Measurements from ENCODE around the gene NMUR2.

The NMUR2 gene

GRCh38 chr5:152404494-152404893 is 585 bp downstream of the NMUR2 start:
- Histone ChIP-seq H3K4me1 (ENCODE audit: control insufficient read depth in 1 of 2, insufficient read depth in 2 of 2, low read length in 2 of 2) (no peaks in the 10 kb centered on the region), H3K4me3 (ENCODE audit: low read depth in 1 of 2, low read length in 2 of 2) (no peak overlapping the region), H3K36me3 (ENCODE audit: control insufficient read depth in 1 of 2, insufficient read depth in 2 of 2, low read length in 2 of 2) (no peaks in the 10 kb centered on the region), H3K9ac (ENCODE audit: low read depth in 1 of 2, low read length in 2 of 2) (no peak overlapping the region), H3K27ac (ENCODE audit: low read depth, low read length) (no peak overlapping the region), H3K27me3 (ENCODE audit: control insufficient read depth in 1 of 2, insufficient read depth in 2 of 2, low read length in 2 of 2) (no peaks in the 10 kb centered on the region), H3K9me3 (ENCODE audit: control insufficient read depth in 1 of 2, low read length in 2 of 2) (no peaks in the 10 kb centered on the region)

- no peak overlapping the region for H3K9ac ChIP-seq (ENCODE audit: low read depth in 1 of 2, low read length in 2 of 2)
- no peak overlapping the region for H3K4me3 ChIP-seq (ENCODE audit: low read depth in 1 of 2, low read length in 2 of 2)
- H3K4me1 ChIP-seq (ENCODE audit: control insufficient read depth in 1 of 2, insufficient read depth in 2 of 2, low read length in 2 of 2), result no peaks in the 10 kb centered on the region
- no peak overlapping the region for H3K27ac ChIP-seq (ENCODE audit: low read depth, low read length)
- H3K36me3 ChIP-seq (ENCODE audit: control insufficient read depth in 1 of 2, insufficient read depth in 2 of 2, low read length in 2 of 2), result no peaks in the 10 kb centered on the region
- H3K9me3 ChIP-seq (ENCODE audit: control insufficient read depth in 1 of 2, low read length in 2 of 2), result no peaks in the 10 kb centered on the region
- no peaks in the 10 kb centered on the region for H3K27me3 ChIP-seq (ENCODE audit: control insufficient read depth in 1 of 2, insufficient read depth in 2 of 2, low read length in 2 of 2)
Measured at GRCh38 chr5:152403046-152403445, 2.0 kb downstream of the NMUR2 start.

DNA sequence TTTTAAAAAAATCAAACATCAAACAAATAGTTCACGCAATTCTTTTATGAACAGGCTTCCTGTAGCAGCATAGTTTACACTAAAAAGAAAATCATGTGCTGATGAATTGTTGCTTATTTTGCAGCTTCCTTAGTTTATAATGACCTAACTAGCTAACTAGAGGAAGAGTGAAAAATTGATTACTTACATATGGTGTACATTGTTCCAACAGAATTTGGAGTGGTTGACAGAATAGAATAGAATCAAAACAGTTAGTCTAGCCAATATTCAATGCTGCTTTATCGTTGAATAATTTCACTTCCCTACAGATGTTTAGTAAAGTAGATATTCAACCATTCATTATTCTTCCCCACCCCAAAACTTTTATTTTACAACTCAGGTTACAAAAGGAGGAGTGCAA is 4.2 kb downstream of the NMUR2 start:
- H3K9ac ChIP-seq (ENCODE audit: low read depth in 1 of 2, low read length in 2 of 2), result no peak overlapping the region
- H3K36me3 ChIP-seq (ENCODE audit: control insufficient read depth in 1 of 2, insufficient read depth in 2 of 2, low read length in 2 of 2), result no peaks in the 10 kb centered on the region
- H3K9me3 ChIP-seq (ENCODE audit: control insufficient read depth in 1 of 2, low read length in 2 of 2), result no peaks in the 10 kb centered on the region
- no peak overlapping the region for H3K4me3 ChIP-seq (ENCODE audit: low read depth in 1 of 2, low read length in 2 of 2)
- H3K4me1 ChIP-seq (ENCODE audit: control insufficient read depth in 1 of 2, insufficient read depth in 2 of 2, low read length in 2 of 2), result no peaks in the 10 kb centered on the region
- H3K27me3 ChIP-seq (ENCODE audit: control insufficient read depth in 1 of 2, insufficient read depth in 2 of 2, low read length in 2 of 2), result no peaks in the 10 kb centered on the region
- no peak overlapping the region for H3K27ac ChIP-seq (ENCODE audit: low read depth, low read length)

DNA sequence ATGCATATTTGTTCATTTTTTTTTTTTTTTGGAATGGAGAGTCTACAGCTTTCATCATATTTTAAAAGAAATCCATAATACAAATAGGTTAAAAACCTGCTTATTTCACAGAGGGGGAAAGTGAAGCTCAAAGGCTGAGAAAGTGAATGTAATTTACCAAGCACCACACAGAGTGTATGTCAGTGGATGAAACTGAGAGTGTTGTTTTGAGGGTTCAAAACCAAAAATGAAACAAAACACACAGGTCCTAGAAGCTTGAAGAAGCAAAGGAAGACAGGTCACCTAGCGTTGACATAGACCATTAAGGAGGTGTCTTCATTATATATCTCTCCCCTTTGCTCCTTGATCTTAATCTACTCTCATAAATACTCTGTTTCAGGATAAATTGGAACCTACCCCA is 7.5 kb downstream of the NMUR2 start:
- H3K4me1 ChIP-seq (ENCODE audit: control insufficient read depth in 1 of 2, insufficient read depth in 2 of 2, low read length in 2 of 2), result peaks cover 0 to 8% of the 10 kb centered on the region in 2 donors
- no peak overlapping the region for H3K4me3 ChIP-seq (ENCODE audit: low read depth in 1 of 2, low read length in 2 of 2)
- no peaks in the 10 kb centered on the region for H3K9me3 ChIP-seq (ENCODE audit: control insufficient read depth in 1 of 2, low read length in 2 of 2)
- no peaks in the 10 kb centered on the region for H3K36me3 ChIP-seq (ENCODE audit: control insufficient read depth in 1 of 2, insufficient read depth in 2 of 2, low read length in 2 of 2)
- H3K9ac ChIP-seq (ENCODE audit: low read depth in 1 of 2, low read length in 2 of 2), result no peak overlapping the region
- no peaks in the 10 kb centered on the region for H3K27me3 ChIP-seq (ENCODE audit: control insufficient read depth in 1 of 2, insufficient read depth in 2 of 2, low read length in 2 of 2)
- H3K27ac ChIP-seq (ENCODE audit: low read depth, low read length), result no peak overlapping the region

- Histone ChIP-seq H3K27ac (ENCODE audit: low read depth, low read length) (no peak overlapping the region), H3K27me3 (ENCODE audit: control insufficient read depth in 1 of 2, insufficient read depth in 2 of 2, low read length in 2 of 2) (no peaks in the 10 kb centered on the region), H3K4me3 (ENCODE audit: low read depth in 1 of 2, low read length in 2 of 2) (no peak overlapping the region), H3K9me3 (ENCODE audit: control insufficient read depth in 1 of 2, low read length in 2 of 2) (peaks cover 0 to 7% of the 10 kb centered on the region in 2 donors), H3K4me1 (ENCODE audit: control insufficient read depth in 1 of 2, insufficient read depth in 2 of 2, low read length in 2 of 2) (peaks cover 0 to 8% of the 10 kb centered on the region in 2 donors), H3K9ac (ENCODE audit: low read depth in 1 of 2, low read length in 2 of 2) (no peak overlapping the region), H3K36me3 (ENCODE audit: control insufficient read depth in 1 of 2, insufficient read depth in 2 of 2, low read length in 2 of 2) (no peaks in the 10 kb centered on the region)
Measured at GRCh38 chr5:152393441-152393840, 11.6 kb downstream of the NMUR2 start.

- Histone ChIP-seq H3K27ac (ENCODE audit: low read depth, low read length) (no peak overlapping the region), H3K4me1 (ENCODE audit: control insufficient read depth in 1 of 2, insufficient read depth in 2 of 2, low read length in 2 of 2) (peaks cover 0 to 6% of the 10 kb centered on the region in 2 donors)
Measured at GRCh38 chr5:152389208-152389849, 15.8 kb downstream of the NMUR2 start.

GRCh38 chr5:152388610-152389009 is 16.5 kb downstream of the NMUR2 start:
- no peaks in the 10 kb centered on the region for H3K36me3 ChIP-seq (ENCODE audit: control insufficient read depth in 1 of 2, insufficient read depth in 2 of 2, low read length in 2 of 2)
- H3K4me3 ChIP-seq (ENCODE audit: low read depth in 1 of 2, low read length in 2 of 2), result no peak overlapping the region
- peaks cover 0 to 4% of the 10 kb centered on the region in 2 donors for H3K4me1 ChIP-seq (ENCODE audit: control insufficient read depth in 1 of 2, insufficient read depth in 2 of 2, low read length in 2 of 2)
- H3K27me3 ChIP-seq (ENCODE audit: control insufficient read depth in 1 of 2, insufficient read depth in 2 of 2, low read length in 2 of 2), result no peaks in the 10 kb centered on the region
- peaks cover 0 to 7% of the 10 kb centered on the region in 2 donors for H3K9me3 ChIP-seq (ENCODE audit: control insufficient read depth in 1 of 2, low read length in 2 of 2)
- no peak overlapping the region for H3K27ac ChIP-seq (ENCODE audit: low read depth, low read length)
- no peak overlapping the region for H3K9ac ChIP-seq (ENCODE audit: low read depth in 1 of 2, low read length in 2 of 2)

More at GRCh38 chr5:152389208-152389849, 15.8 kb downstream of the NMUR2 start:
- no peaks in the 10 kb centered on the region for H3K36me3 ChIP-seq (ENCODE audit: control insufficient read depth in 1 of 2, insufficient read depth in 2 of 2, low read length in 2 of 2)
- H3K9ac ChIP-seq (ENCODE audit: low read depth in 1 of 2, low read length in 2 of 2), result no peak overlapping the region
- no peak overlapping the region for H3K4me3 ChIP-seq (ENCODE audit: low read depth in 1 of 2, low read length in 2 of 2)
- no peaks in the 10 kb centered on the region for H3K27me3 ChIP-seq (ENCODE audit: control insufficient read depth in 1 of 2, insufficient read depth in 2 of 2, low read length in 2 of 2)
- peaks cover 0 to 7% of the 10 kb centered on the region in 2 donors for H3K9me3 ChIP-seq (ENCODE audit: control insufficient read depth in 1 of 2, low read length in 2 of 2)

- Histone ChIP-seq H3K4me3 (ENCODE audit: low read depth in 1 of 2, low read length in 2 of 2) (no peak overlapping the region), H3K36me3 (ENCODE audit: control insufficient read depth in 1 of 2, insufficient read depth in 2 of 2, low read length in 2 of 2) (no peaks in the 10 kb centered on the region), H3K27ac (ENCODE audit: low read depth, low read length) (no peak overlapping the region), H3K9ac (ENCODE audit: low read depth in 1 of 2, low read length in 2 of 2) (no peak overlapping the region), H3K27me3 (ENCODE audit: control insufficient read depth in 1 of 2, insufficient read depth in 2 of 2, low read length in 2 of 2) (no peaks in the 10 kb centered on the region), H3K4me1 (ENCODE audit: control insufficient read depth in 1 of 2, insufficient read depth in 2 of 2, low read length in 2 of 2) (no peaks in the 10 kb centered on the region), H3K9me3 (ENCODE audit: control insufficient read depth in 1 of 2, low read length in 2 of 2) (no peaks in the 10 kb centered on the region)
Measured at GRCh38 chr5:152380415-152381123, 24.5 kb downstream of the NMUR2 start.

DNA sequence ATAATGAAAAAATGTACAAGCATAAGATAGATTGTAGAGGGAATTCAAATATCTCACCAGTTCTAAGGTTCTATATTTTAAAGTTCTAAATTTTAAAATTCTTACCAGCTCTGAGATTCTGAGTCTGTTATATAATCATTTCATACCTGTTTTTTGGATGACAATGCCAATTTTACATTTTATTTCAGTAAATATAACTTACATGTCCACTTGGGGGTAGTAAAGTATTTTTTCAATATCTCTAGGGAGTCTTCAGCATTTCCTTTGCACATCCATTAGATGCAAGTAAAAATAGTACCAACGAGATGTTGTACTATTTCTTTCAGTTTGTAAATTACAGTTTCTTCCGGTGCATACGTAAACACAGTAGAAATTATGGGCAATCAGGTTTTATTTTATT is 25.7 kb downstream of the NMUR2 start:
- Histone ChIP-seq H3K9ac (ENCODE audit: low read depth in 1 of 2, low read length in 2 of 2) (no peak overlapping the region), H3K27me3 (ENCODE audit: control insufficient read depth in 1 of 2, insufficient read depth in 2 of 2, low read length in 2 of 2) (no peaks in the 10 kb centered on the region), H3K9me3 (ENCODE audit: control insufficient read depth in 1 of 2, low read length in 2 of 2) (no peaks in the 10 kb centered on the region), H3K4me3 (ENCODE audit: low read depth in 1 of 2, low read length in 2 of 2) (no peak overlapping the region), H3K27ac (ENCODE audit: low read depth, low read length) (no peak overlapping the region), H3K4me1 (ENCODE audit: control insufficient read depth in 1 of 2, insufficient read depth in 2 of 2, low read length in 2 of 2) (no peaks in the 10 kb centered on the region), H3K36me3 (ENCODE audit: control insufficient read depth in 1 of 2, insufficient read depth in 2 of 2, low read length in 2 of 2) (no peaks in the 10 kb centered on the region)

DNA sequence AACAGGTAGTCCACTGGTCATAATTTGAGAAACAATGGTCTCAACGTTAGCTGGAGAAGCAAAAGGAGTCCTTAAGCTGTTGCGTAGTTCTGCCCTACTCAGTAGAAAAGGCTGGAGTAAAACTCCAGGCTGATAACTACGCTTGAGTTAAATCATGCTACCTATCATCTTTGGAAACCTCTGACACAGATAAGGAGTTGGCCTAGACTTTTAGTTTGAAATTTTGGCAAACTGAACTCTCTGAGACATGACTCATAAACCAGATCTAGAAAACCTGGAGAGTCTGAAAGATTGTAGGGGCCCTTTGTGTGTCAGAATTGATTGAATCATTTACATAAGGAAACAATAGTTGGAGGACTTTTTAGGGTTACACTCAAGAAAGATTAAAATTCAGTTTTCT is 26.3 kb downstream of the NMUR2 start:
- Histone ChIP-seq H3K27me3 (ENCODE audit: control insufficient read depth in 1 of 2, insufficient read depth in 2 of 2, low read length in 2 of 2) (no peaks in the 10 kb centered on the region), H3K4me1 (ENCODE audit: control insufficient read depth in 1 of 2, insufficient read depth in 2 of 2, low read length in 2 of 2) (no peaks in the 10 kb centered on the region), H3K9me3 (ENCODE audit: control insufficient read depth in 1 of 2, low read length in 2 of 2) (no peaks in the 10 kb centered on the region), H3K9ac (ENCODE audit: low read depth in 1 of 2, low read length in 2 of 2) (no peak overlapping the region), H3K4me3 (ENCODE audit: low read depth in 1 of 2, low read length in 2 of 2) (no peak overlapping the region), H3K36me3 (ENCODE audit: control insufficient read depth in 1 of 2, insufficient read depth in 2 of 2, low read length in 2 of 2) (no peaks in the 10 kb centered on the region), H3K27ac (ENCODE audit: low read depth, low read length) (no peak overlapping the region)

Measured in duodenal mucosa (tissue), 2 donors.